ENCODE results near the gene KLK7.
A peak's percentile ranks its signal among the peaks of the same experiment; 100 is the strongest.

Gene KLK7

GRCh38 chr19:50983625-50984292, at the start of gene KLK7:
TSS of gene KLK7 (minus strand) at chr19:50983917. CDS start at chr19:50982399, 1,518 bp downstream.
- DNase-seq = no peak

GRCh38 chr19:51031880-51032225, 48.1 kb upstream of the KLK7 start:
- no peak for DNase-seq

- no peak for DNase-seq
Measured at GRCh38 chr19:51031220-51031879, 47.6 kb upstream of the KLK7 start.

- DNase-seq = no peak
Measured at GRCh38 chr19:51030631-51031030, 46.9 kb upstream of the KLK7 start.

- no peak for DNase-seq
Measured at GRCh38 chr19:51029718-51030117, 46.0 kb upstream of the KLK7 start.

GRCh38 chr19:51027873-51028272, 44.2 kb upstream of the KLK7 start:
- DNase-seq = no peak

GRCh38 chr19:51027126-51027806, 43.5 kb upstream of the KLK7 start:
- DNase-seq = no peak

GRCh38 chr19:51026554-51026831, 42.8 kb upstream of the KLK7 start, which contains the start of gene KLK11:
TSS of gene KLK11 (minus strand) at chr19:51026616. CDS start at chr19:51025631, 985 bp downstream.
- no peak for DNase-seq

GRCh38 chr19:51025809-51026553, 42.3 kb upstream of the KLK7 start:
- no peak for DNase-seq

- DNase-seq = no peak
Measured at GRCh38 chr19:51025401-51025800, 41.7 kb upstream of the KLK7 start.

- no peak for DNase-seq
Measured at GRCh38 chr19:51024924-51025323, 41.2 kb upstream of the KLK7 start.

- DNase-seq = no peak
Measured at GRCh38 chr19:51023946-51024345, 40.2 kb upstream of the KLK7 start.

GRCh38 chr19:51022526-51022925, 38.8 kb upstream of the KLK7 start:
- DNase-seq = no peak

GRCh38 chr19:51020988-51021651, 37.4 kb upstream of the KLK7 start:
- peak; percentile 35 for DNase-seq

- DNase-seq = no peak
Measured at GRCh38 chr19:51019544-51019925, 35.8 kb upstream of the KLK7 start, which contains the start of gene KLK10. TSS of gene KLK10 (minus strand) at chr19:51019709. CDS start at chr19:51019130, 579 bp downstream.

GRCh38 chr19:51018745-51019543, 35.2 kb upstream of the KLK7 start:
- no peak for DNase-seq

- peak; percentile 17 for DNase-seq
Measured at GRCh38 chr19:51016798-51017683, 33.3 kb upstream of the KLK7 start.

GRCh38 chr19:51015691-51016267, 32.1 kb upstream of the KLK7 start:
- no peak for DNase-seq

GRCh38 chr19:51014242-51014641, 30.5 kb upstream of the KLK7 start:
- DNase-seq = no peak

- no peak for DNase-seq
Measured at GRCh38 chr19:51012661-51013190, 29.0 kb upstream of the KLK7 start.

All from NCI-H1092 treated with DMSO at 0.1 percent for 48 hours (cell line).